ENCODE data around the gene BICC1.
A peak's percentile ranks its signal among the peaks of the same experiment; 100 is the strongest.

BICC1 gene

GRCh38 chr10:58755677-58756076 lies 243.0 kb downstream of the BICC1 start:
- no peak for DNase-seq

- DNase-seq = no peak
Measured at GRCh38 chr10:58756130-58756719, 243.6 kb downstream of the BICC1 start.

GRCh38 chr10:58757352-58758065 lies 244.8 kb downstream of the BICC1 start:
- DNase-seq = no peak

GRCh38 chr10:58758321-58758720 lies 245.6 kb downstream of the BICC1 start:
- no peak for DNase-seq

- DNase-seq = no peak
Measured at GRCh38 chr10:58764087-58764747, 251.5 kb downstream of the BICC1 start.

- no peak for DNase-seq
Measured at GRCh38 chr10:58765910-58766309, 253.2 kb downstream of the BICC1 start.

- DNase-seq = no peak
Measured at GRCh38 chr10:58767652-58768051, 255.0 kb downstream of the BICC1 start.

GRCh38 chr10:58771863-58772262 lies 259.2 kb downstream of the BICC1 start:
- no peak for DNase-seq

- no peak for DNase-seq
Measured at GRCh38 chr10:58772758-58773157, 260.1 kb downstream of the BICC1 start.

GRCh38 chr10:58773341-58773740 lies 260.7 kb downstream of the BICC1 start:
- no peak for DNase-seq

- no peak for DNase-seq
Measured at GRCh38 chr10:58773944-58774343, 261.3 kb downstream of the BICC1 start.

GRCh38 chr10:58775960-58776567 lies 263.4 kb downstream of the BICC1 start:
- no peak for DNase-seq

GRCh38 chr10:58776568-58777318 lies 264.1 kb downstream of the BICC1 start:
- no peak for DNase-seq

GRCh38 chr10:58778966-58779365 lies 266.3 kb downstream of the BICC1 start:
- no peak for DNase-seq

GRCh38 chr10:58779594-58779993 lies 266.9 kb downstream of the BICC1 start:
- no peak for DNase-seq

- DNase-seq = no peak
Measured at GRCh38 chr10:58780476-58780875, 267.8 kb downstream of the BICC1 start.

- peak in 1 of 2 donors; percentile 16 for DNase-seq
Measured at GRCh38 chr10:58781873-58782488, 269.3 kb downstream of the BICC1 start.

- DNase-seq = no peak
Measured at GRCh38 chr10:58782876-58783851, 270.5 kb downstream of the BICC1 start.

GRCh38 chr10:58784361-58784760 lies 271.7 kb downstream of the BICC1 start:
- no peak for DNase-seq

- no peak for DNase-seq
Measured at GRCh38 chr10:58785354-58785753, 272.7 kb downstream of the BICC1 start.

GRCh38 chr10:58791137-58791536 lies 278.5 kb downstream of the BICC1 start:
- DNase-seq = no peak
